ENCODE data around the gene ELOA.

- TF ChIP-seq, protein P1, sequence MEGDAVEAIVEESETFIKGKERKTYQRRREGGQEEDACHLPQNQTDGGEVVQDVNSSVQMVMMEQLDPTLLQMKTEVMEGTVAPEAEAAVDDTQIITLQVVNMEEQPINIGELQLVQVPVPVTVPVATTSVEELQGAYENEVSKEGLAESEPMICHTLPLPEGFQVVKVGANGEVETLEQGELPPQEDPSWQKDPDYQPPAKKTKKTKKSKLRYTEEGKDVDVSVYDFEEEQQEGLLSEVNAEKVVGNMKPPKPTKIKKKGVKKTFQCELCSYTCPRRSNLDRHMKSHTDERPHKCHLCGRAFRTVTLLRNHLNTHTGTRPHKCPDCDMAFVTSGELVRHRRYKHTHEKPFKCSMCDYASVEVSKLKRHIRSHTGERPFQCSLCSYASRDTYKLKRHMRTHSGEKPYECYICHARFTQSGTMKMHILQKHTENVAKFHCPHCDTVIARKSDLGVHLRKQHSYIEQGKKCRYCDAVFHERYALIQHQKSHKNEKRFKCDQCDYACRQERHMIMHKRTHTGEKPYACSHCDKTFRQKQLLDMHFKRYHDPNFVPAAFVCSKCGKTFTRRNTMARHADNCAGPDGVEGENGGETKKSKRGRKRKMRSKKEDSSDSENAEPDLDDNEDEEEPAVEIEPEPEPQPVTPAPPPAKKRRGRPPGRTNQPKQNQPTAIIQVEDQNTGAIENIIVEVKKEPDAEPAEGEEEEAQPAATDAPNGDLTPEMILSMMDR (conservative IDR thresholded peaks at IDR 0.05; ENCODE audit: low read depth in 2 of 2), result peak; percentile 85 to 95
- TF ChIP-seq POLR2AphosphoS5 (IDR thresholded peaks at IDR 0.05; ENCODE audit: low read depth), result no peak
- TF ChIP-seq EZH2 (IDR thresholded peaks at IDR 0.05; ENCODE audit: low read depth, unreplicated experiment), result no peak
- no peak for TF ChIP-seq JUNB (IDR thresholded peaks at IDR 0.05; ENCODE audit: unreplicated experiment)
- no peak for TF ChIP-seq EZH2phosphoT487 (IDR thresholded peaks at IDR 0.05; ENCODE audit: unreplicated experiment)
- TF ChIP-seq, protein P2, sequence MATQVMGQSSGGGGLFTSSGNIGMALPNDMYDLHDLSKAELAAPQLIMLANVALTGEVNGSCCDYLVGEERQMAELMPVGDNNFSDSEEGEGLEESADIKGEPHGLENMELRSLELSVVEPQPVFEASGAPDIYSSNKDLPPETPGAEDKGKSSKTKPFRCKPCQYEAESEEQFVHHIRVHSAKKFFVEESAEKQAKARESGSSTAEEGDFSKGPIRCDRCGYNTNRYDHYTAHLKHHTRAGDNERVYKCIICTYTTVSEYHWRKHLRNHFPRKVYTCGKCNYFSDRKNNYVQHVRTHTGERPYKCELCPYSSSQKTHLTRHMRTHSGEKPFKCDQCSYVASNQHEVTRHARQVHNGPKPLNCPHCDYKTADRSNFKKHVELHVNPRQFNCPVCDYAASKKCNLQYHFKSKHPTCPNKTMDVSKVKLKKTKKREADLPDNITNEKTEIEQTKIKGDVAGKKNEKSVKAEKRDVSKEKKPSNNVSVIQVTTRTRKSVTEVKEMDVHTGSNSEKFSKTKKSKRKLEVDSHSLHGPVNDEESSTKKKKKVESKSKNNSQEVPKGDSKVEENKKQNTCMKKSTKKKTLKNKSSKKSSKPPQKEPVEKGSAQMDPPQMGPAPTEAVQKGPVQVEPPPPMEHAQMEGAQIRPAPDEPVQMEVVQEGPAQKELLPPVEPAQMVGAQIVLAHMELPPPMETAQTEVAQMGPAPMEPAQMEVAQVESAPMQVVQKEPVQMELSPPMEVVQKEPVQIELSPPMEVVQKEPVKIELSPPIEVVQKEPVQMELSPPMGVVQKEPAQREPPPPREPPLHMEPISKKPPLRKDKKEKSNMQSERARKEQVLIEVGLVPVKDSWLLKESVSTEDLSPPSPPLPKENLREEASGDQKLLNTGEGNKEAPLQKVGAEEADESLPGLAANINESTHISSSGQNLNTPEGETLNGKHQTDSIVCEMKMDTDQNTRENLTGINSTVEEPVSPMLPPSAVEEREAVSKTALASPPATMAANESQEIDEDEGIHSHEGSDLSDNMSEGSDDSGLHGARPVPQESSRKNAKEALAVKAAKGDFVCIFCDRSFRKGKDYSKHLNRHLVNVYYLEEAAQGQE (IDR thresholded peaks at IDR 0.05; ENCODE audit: unreplicated experiment), result no peak
- no peak for TF ChIP-seq ZNF331 (CRISPR knock-in tag; IDR thresholded peaks at IDR 0.05; ENCODE audit: low read depth)
- no peak for TF ChIP-seq CREB1 (CRISPR knock-in tag; IDR thresholded peaks at IDR 0.05; ENCODE audit: low read depth)
- no peak for TF ChIP-seq NANOG (IDR thresholded peaks at IDR 0.05; ENCODE audit: borderline replicate concordance)
- TF ChIP-seq ZNF114 (CRISPR knock-in tag; IDR thresholded peaks at IDR 0.05), result no peak
Measured at GRCh38 chr1:23810818-23811540, 67.7 kb downstream of the ELOA start.
